ENCODE data around the gene PIGN.

Gene PIGN

DNA sequence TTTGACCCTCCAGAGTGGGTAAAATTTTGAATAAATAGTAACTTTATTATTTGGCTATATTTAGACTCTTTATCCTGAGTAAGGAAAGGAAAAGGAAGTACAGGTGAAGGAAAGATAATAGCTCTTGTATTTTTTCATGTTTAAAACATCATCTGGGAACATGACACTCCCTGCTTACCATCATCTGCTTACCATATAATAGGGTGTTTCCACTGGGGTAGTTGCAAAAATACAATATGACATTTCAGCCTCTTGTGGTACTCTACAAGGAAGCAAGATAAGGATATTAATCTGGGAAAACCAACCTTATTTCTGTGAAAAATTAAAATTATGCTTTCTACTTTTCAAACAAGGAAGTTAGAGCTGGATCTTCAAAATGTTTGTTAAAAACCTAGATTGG lies 10.1 kb upstream of the PIGN start:
- DNase-seq (ENCODE audit: low spot score), result no peak
- TF ChIP-seq CTCF (IDR thresholded peaks at IDR 0.05; ENCODE audit: extremely low read depth, missing control alignments), result no peak

DNA sequence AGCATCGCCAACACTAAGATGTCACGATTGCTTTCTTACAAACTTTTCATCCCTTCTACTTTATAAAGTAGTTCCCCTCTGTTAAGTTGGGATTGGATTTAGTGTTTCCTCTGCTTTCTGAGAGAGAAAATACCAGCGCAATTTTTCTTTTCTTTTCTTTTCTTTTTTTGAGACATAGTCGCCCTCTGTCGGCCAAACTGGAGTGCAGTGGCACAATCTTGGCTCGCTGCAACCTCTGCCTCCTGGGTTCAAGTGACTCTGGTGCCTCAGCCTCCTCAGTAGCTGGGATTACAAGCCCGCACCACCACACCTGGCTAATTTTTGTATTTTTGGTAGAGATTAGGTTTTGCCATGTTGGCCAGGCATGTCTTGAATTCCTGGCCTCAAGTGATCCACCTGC lies 9.2 kb upstream of the PIGN start:
- no peak for DNase-seq (ENCODE audit: low spot score)
- no peak for TF ChIP-seq CTCF (IDR thresholded peaks at IDR 0.05; ENCODE audit: extremely low read depth, missing control alignments)

- DNase-seq (ENCODE audit: low spot score), result no peak
- no peak for TF ChIP-seq CTCF (IDR thresholded peaks at IDR 0.05; ENCODE audit: extremely low read depth, missing control alignments)
Measured at GRCh38 chr18:62189208-62189607, 2.4 kb upstream of the PIGN start.

- peak; percentile 12 for DNase-seq (ENCODE audit: low spot score)
- TF ChIP-seq CTCF (IDR thresholded peaks at IDR 0.05; ENCODE audit: extremely low read depth, missing control alignments), result no peak
Measured at GRCh38 chr18:62187543-62188510, 971 bp upstream of the PIGN start.

DNA sequence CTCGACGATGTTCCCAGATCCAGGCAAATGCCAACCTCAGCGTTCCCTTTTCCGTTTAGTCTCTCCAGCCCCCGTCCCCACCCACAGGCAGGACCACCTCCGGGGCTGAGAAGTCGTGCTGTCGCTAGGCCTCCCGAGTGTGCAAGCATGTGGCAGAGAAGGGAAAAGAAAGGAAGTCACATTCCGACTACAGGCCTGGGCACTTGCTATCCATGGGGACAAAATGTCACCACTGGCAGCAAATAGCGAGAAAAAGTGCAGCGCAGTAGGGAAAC lies 420 bp downstream of the PIGN start:
- no peak for TF ChIP-seq CTCF (IDR thresholded peaks at IDR 0.05; ENCODE audit: extremely low read depth, missing control alignments)
- no peak for DNase-seq (ENCODE audit: low spot score)

DNA sequence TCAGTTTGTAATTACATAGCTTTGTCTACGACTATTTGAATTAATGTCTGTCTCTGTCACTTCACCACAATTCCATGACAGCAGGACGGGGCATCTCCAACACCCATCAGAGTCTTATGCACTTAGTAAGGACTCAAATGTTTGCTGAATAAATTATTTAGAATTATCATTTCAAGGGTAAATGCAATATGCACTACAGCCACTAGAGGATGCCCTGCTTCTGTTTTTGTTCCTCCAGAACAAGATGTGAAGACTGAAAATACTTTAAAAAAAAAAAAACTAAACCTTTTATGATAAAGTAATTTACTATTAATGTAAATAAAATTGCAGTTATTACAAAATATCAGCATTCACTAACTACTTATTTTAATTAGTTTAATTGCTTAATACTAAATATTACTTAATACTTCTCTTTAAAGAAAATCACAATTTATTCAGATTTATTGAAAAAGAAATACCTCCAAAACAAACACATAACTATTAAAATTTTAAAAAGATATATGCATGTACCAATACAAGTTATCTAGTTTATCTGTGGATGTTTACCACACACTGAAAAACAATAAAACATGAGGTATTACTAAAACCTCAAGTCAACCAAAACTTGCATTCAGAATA lies 3.2 kb downstream of the PIGN start:
- peak; percentile 27 for DNase-seq (ENCODE audit: low spot score)
- TF ChIP-seq CTCF (IDR thresholded peaks at IDR 0.05; ENCODE audit: extremely low read depth, missing control alignments), result peak; percentile 69

DNA sequence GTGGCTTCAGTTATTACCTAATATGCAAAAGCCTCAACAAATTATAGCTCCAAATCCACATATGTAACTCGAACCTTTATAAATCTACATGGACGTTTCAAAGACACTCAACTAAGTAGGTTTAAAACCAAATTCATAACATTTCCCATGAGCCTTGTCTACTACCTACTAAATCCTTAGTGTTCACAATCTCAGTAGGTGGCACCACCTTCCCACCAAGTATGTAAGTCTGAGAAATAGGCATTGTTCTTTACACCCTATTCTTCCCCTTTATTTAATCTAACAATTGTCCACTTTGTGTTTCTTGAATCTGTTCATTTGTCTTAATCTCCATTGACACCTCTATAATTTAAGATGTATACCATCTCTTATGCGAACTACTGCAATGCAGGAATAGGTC lies 4.6 kb downstream of the PIGN start:
- TF ChIP-seq CTCF (IDR thresholded peaks at IDR 0.05; ENCODE audit: extremely low read depth, missing control alignments), result no peak
- no peak for DNase-seq (ENCODE audit: low spot score)

All from GM20000 (cell line).